GM23338 (cell line): Measurements from ENCODE around the gene TCN2.

Experiments
- EZH2 ChIP-seq: fragments of 200-600 bp; sonication (generic); IDR thresholded peaks from one replicate; pipeline ENCODE4 v1.8.0; 2017; ENCODE audit warnings: antibody characterized with exemption, mild to moderate bottlenecking, low read depth; ENCODE audit not compliant: unreplicated experiment
- EZH2phosphoT487 ChIP-seq: fragments of 200-600 bp; sonication (generic); IDR thresholded peaks from one replicate; pipeline ENCODE4 v1.8.1; 2018; ENCODE audit warnings: antibody characterized with exemption; ENCODE audit not compliant: unreplicated experiment
- POLR2AphosphoS5 ChIP-seq: IDR thresholded peaks from 2 replicates; pipeline ENCODE4 v1.6.1; 2016; ENCODE audit warnings: antibody characterized with exemption, low read depth
- TF ChIP-seq, protein P1 (sequence below), 2 experiments: fragments of 200-600 bp in 1 of 2; sonication (generic) in 1 of 2; conservative IDR thresholded peaks; 2 replicates each; pipeline versions ENCODE4 v1.5.1 to v1.6.1; 2016 to 2017; ENCODE audit warnings: antibody characterized with exemption in 2 of 2, low read depth in 2 of 2, mild to moderate bottlenecking in 2 of 2, moderate library complexity in 1 of 2
- TF ChIP-seq, protein P2 (sequence below): IDR thresholded peaks from 2 replicates; pipeline ENCODE4 v1.6.1; 2016; ENCODE audit warnings: antibody characterized with exemption

- TF ChIP-seq, protein P1, sequence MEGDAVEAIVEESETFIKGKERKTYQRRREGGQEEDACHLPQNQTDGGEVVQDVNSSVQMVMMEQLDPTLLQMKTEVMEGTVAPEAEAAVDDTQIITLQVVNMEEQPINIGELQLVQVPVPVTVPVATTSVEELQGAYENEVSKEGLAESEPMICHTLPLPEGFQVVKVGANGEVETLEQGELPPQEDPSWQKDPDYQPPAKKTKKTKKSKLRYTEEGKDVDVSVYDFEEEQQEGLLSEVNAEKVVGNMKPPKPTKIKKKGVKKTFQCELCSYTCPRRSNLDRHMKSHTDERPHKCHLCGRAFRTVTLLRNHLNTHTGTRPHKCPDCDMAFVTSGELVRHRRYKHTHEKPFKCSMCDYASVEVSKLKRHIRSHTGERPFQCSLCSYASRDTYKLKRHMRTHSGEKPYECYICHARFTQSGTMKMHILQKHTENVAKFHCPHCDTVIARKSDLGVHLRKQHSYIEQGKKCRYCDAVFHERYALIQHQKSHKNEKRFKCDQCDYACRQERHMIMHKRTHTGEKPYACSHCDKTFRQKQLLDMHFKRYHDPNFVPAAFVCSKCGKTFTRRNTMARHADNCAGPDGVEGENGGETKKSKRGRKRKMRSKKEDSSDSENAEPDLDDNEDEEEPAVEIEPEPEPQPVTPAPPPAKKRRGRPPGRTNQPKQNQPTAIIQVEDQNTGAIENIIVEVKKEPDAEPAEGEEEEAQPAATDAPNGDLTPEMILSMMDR (conservative IDR thresholded peaks at IDR 0.05; ENCODE audit: low read depth in 2 of 2), result no peak
- TF ChIP-seq POLR2AphosphoS5 (no peak), EZH2phosphoT487 (no peak), EZH2 (no peak)
- TF ChIP-seq, protein P2, sequence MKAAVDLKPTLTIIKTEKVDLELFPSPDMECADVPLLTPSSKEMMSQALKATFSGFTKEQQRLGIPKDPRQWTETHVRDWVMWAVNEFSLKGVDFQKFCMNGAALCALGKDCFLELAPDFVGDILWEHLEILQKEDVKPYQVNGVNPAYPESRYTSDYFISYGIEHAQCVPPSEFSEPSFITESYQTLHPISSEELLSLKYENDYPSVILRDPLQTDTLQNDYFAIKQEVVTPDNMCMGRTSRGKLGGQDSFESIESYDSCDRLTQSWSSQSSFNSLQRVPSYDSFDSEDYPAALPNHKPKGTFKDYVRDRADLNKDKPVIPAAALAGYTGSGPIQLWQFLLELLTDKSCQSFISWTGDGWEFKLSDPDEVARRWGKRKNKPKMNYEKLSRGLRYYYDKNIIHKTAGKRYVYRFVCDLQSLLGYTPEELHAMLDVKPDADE, result no peak
Measured at GRCh38 chr22:30649430-30650007, 42.5 kb downstream of the TCN2 start.
